Panc1 (cell line): ENCODE data around the gene OSBPL8.

ENCODE experiments used
- POLR2AphosphoS5 ChIP-seq: IDR thresholded peaks from 2 replicates; pipeline ENCODE4 v1.6.1; 2012; ENCODE audit warnings: mild to moderate bottlenecking, low read depth, low read length, moderate library complexity
- TCF7L2 ChIP-seq: IDR thresholded peaks from 2 replicates; pipeline ENCODE4 v1.6.1; 2011; ENCODE audit warnings: mild to moderate bottlenecking, low read depth, low read length, inconsistent platforms
- TF ChIP-seq, protein P1 (sequence below): fragments of 450-650 bp; IDR thresholded peaks from 2 replicates; pipeline ENCODE4 v1.5.1; 2017; ENCODE audit warnings: mild to moderate bottlenecking
- TF ChIP-seq, protein P2 (sequence below), 2 experiments: IDR thresholded peaks; 2 replicates each; pipeline ENCODE4 v1.6.1; 2011 to 2012; ENCODE audit warnings: low read depth in 2 of 2, control low read depth in 1 of 2, low read length in 1 of 2, mild to moderate bottlenecking in 1 of 2, moderate library complexity in 1 of 2; ENCODE audit not compliant: insufficient read depth in 1 of 2

DNA sequence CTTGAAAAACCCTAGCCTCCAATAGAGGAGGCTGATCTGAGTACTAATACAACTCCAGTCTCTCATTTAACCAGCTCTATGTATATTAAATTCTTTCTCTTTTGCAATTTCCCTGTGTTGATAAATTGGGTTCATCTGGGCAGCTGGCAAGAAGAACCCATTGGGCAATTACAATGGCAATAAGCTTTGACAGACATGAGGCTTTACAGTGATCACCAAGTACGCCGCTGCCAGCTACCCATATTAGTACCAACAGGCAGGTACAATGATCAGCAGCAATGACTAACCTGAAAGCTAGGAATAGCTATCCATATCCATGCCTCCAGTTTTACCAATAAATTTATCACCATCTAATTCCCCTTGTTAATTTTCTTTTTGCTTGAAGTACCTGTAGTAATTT, 54.5 kb downstream of the OSBPL8 start:
- TF ChIP-seq, protein P1, sequence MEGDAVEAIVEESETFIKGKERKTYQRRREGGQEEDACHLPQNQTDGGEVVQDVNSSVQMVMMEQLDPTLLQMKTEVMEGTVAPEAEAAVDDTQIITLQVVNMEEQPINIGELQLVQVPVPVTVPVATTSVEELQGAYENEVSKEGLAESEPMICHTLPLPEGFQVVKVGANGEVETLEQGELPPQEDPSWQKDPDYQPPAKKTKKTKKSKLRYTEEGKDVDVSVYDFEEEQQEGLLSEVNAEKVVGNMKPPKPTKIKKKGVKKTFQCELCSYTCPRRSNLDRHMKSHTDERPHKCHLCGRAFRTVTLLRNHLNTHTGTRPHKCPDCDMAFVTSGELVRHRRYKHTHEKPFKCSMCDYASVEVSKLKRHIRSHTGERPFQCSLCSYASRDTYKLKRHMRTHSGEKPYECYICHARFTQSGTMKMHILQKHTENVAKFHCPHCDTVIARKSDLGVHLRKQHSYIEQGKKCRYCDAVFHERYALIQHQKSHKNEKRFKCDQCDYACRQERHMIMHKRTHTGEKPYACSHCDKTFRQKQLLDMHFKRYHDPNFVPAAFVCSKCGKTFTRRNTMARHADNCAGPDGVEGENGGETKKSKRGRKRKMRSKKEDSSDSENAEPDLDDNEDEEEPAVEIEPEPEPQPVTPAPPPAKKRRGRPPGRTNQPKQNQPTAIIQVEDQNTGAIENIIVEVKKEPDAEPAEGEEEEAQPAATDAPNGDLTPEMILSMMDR, result no peak
- TF ChIP-seq POLR2AphosphoS5 (no peak), TCF7L2 (no peak)
- TF ChIP-seq, protein P2, sequence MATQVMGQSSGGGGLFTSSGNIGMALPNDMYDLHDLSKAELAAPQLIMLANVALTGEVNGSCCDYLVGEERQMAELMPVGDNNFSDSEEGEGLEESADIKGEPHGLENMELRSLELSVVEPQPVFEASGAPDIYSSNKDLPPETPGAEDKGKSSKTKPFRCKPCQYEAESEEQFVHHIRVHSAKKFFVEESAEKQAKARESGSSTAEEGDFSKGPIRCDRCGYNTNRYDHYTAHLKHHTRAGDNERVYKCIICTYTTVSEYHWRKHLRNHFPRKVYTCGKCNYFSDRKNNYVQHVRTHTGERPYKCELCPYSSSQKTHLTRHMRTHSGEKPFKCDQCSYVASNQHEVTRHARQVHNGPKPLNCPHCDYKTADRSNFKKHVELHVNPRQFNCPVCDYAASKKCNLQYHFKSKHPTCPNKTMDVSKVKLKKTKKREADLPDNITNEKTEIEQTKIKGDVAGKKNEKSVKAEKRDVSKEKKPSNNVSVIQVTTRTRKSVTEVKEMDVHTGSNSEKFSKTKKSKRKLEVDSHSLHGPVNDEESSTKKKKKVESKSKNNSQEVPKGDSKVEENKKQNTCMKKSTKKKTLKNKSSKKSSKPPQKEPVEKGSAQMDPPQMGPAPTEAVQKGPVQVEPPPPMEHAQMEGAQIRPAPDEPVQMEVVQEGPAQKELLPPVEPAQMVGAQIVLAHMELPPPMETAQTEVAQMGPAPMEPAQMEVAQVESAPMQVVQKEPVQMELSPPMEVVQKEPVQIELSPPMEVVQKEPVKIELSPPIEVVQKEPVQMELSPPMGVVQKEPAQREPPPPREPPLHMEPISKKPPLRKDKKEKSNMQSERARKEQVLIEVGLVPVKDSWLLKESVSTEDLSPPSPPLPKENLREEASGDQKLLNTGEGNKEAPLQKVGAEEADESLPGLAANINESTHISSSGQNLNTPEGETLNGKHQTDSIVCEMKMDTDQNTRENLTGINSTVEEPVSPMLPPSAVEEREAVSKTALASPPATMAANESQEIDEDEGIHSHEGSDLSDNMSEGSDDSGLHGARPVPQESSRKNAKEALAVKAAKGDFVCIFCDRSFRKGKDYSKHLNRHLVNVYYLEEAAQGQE (IDR thresholded peaks at IDR 0.05; ENCODE audit: insufficient read depth in 1 of 2, low read depth in 2 of 2, low read length in 1 of 2), result no peak
